GM06990 (cell line): ENCODE data around the gene CDH4.

Experiments
- DNase-seq: peaks from one replicate; pipeline ENCODE4 v3.0.0-alpha.2; 2011; ENCODE audit not compliant: insufficient read length; ENCODE audit errors: extremely low read depth
- H3K27me3 ChIP-seq: replicated peaks from 2 replicates; pipeline ENCODE4 v1.6.0; 2011; ENCODE audit warnings: low read length; ENCODE audit not compliant: control insufficient read depth, insufficient read depth
- H3K36me3 ChIP-seq: 2 replicates; pipeline ENCODE4 v1.5.1; 2011; ENCODE audit warnings: low read length; ENCODE audit not compliant: control insufficient read depth, insufficient read depth
- H3K4me3 ChIP-seq: replicated peaks from 2 replicates; pipeline ENCODE4 v1.5.1; 2011; ENCODE audit warnings: low read depth, mild to moderate bottlenecking, control low read depth, low read length
- TF ChIP-seq, protein P1 (sequence below): IDR thresholded peaks from 2 replicates; pipeline ENCODE4 v1.5.1; 2011; ENCODE audit warnings: low read length, control low read depth, mild to moderate bottlenecking, inconsistent platforms; ENCODE audit not compliant: insufficient read depth, poor library complexity, severe bottlenecking

Gene CDH4

DNA sequence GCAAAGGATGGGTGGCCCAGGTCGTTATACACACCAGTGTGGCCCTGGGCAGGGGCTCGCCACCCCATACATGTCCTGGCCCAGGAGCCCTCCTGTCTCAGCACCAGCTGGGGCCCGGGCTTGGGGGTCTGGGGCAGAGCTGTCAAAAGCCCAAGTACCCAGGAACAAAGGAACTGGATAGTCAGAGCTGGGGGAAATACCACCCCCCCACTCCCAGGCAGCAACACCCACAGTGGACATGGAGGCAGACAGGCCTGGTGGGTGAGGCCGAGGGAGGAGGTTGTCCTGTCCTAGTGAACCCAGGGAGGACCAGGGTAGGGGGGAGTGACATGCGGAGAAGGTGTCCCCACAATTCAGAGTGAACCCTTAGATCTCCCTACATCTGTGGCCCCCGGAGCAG lies 406.5 kb downstream of the CDH4 start:
- DNase-seq = no peak
- TF ChIP-seq, protein P1, sequence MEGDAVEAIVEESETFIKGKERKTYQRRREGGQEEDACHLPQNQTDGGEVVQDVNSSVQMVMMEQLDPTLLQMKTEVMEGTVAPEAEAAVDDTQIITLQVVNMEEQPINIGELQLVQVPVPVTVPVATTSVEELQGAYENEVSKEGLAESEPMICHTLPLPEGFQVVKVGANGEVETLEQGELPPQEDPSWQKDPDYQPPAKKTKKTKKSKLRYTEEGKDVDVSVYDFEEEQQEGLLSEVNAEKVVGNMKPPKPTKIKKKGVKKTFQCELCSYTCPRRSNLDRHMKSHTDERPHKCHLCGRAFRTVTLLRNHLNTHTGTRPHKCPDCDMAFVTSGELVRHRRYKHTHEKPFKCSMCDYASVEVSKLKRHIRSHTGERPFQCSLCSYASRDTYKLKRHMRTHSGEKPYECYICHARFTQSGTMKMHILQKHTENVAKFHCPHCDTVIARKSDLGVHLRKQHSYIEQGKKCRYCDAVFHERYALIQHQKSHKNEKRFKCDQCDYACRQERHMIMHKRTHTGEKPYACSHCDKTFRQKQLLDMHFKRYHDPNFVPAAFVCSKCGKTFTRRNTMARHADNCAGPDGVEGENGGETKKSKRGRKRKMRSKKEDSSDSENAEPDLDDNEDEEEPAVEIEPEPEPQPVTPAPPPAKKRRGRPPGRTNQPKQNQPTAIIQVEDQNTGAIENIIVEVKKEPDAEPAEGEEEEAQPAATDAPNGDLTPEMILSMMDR = no peak
- no peak overlapping the region for H3K4me3 ChIP-seq
- H3K27me3 ChIP-seq = no peaks in the 10 kb centered on the region
- no peaks in the 10 kb centered on the region for H3K36me3 ChIP-seq

DNA sequence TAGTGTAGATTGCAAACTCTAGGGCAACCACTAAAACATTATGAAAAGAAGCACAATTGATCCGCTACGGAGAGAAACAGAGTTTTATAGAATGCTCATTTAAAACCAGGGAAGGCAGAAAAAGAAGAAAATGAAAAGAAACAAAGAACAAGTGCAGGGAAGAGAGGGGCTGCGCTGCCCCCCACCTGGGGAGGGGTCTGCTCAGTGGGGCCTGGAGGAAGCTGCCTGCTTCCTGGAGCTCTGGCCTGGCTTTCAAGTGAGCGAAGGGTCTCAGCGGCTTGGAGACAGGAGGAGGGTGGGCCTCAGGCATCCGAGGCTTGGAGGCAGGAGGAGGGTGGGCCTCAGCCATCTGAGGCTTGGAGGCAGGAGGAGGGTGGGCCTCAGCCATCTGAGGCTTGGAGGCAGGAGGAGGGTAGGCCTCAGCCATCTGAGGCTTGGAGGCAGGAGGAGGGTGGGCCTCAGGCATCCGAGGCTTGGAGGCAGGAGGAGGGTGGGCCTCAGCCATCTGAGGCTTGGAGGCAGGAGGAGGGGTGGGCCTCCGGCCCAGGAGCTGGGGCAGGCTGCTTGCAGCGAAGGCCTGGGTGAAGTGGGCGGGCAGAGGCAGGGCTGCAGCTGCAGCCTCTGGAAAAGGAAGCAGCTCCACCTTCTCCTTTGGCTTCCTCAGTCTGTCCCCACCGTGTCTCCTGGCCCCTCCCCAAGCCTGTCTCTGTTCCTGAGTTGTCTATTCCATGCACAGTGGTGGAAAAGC lies 407.4 kb downstream of the CDH4 start:
- Histone ChIP-seq H3K27me3 (no peaks in the 10 kb centered on the region), H3K36me3 (no peaks in the 10 kb centered on the region), H3K4me3 (no peak overlapping the region)
- no peak for DNase-seq
- TF ChIP-seq, protein P1 = no peak

DNA sequence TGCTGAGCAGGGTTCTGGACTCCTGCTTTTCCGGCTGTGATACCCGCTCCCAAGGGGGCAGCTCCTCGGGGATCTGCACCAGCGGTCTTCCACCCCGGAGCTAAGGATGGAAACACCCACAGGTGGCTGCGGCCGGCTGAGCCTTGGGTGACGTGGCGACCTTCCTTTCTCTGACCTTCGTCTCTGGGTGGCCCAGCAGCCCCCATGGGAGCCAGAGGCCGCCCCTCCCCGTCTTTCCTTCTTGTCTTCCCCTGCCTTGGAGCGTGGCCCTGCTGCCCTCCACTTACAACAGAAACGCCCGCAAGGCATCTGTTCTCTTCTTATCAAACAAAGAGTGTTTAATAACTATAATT lies 407.9 kb downstream of the CDH4 start:
- DNase-seq = no peak

DNA sequence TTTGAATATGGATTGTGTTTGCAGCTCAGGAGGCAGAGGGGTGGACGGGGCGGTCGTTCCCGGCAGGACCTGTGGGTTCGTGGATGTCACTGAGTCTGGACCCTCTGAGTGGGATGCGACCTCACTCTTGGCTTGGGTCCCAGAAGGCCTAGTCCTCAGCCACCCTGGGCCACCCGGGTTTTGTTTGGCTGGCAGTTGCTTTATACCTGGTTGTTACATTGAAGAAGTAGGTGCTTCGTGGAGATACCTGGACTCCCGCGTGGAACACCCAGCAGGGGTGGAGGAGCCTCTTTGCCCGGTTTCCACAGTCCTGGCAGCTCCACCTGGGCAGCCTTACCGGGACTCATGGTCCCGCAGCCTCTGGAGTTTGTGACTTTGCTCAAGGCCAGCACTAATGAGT lies 408.5 kb downstream of the CDH4 start:
- DNase-seq = no peak

More for the DNA sequence above, 407.9 kb downstream of the CDH4 start:
- no peak overlapping the region for H3K4me3 ChIP-seq
- H3K27me3 ChIP-seq = no peaks in the 10 kb centered on the region
- no peaks in the 10 kb centered on the region for H3K36me3 ChIP-seq
- TF ChIP-seq, protein P1 = no peak

DNA sequence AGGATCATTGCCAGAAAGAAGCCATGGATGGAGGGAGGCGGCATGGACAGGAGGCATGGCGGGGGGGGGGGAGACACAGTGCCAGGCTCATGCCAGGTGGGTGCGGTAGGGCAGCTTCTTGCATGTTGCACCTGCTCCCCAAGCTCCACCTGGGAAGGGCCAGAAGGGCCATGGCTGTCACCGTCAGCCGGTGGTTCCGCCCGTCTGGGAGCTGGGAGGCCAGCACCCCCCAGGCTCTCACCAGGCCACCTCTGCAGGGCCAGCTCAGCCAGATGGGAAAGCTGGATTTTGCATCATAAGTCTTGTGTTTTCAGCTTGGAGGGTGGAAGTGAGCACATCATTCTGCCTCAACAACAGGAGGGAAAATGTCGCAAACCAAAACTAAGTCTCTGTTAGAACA lies 409.0 kb downstream of the CDH4 start:
- H3K36me3 ChIP-seq = no peaks in the 10 kb centered on the region
- no peak overlapping the region for H3K4me3 ChIP-seq
- TF ChIP-seq, protein P1 = no peak
- H3K27me3 ChIP-seq = no peaks in the 10 kb centered on the region
- DNase-seq = no peak

More for the DNA sequence above, 408.5 kb downstream of the CDH4 start:
- TF ChIP-seq, protein P1 = no peak
- Histone ChIP-seq H3K36me3 (no peaks in the 10 kb centered on the region), H3K27me3 (no peaks in the 10 kb centered on the region), H3K4me3 (no peak overlapping the region)

DNA sequence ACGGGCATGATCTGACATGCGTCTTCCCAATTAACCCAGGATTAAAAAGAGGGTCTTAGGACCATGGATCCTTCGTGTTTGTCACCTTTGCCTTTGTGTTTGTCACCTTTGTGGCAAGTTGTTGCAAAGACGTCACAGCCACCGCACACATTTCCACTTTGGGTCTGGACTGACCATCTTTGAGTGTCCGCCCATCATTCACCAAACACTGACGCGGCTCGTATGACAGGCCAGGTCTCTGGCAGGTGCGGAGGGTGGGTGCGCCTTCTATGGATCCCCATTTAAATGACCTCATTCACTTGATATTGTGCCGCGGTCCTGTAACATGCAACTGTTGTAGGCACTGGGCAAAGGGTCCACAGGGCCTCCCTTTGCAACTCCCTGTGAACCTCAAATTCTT lies 409.5 kb downstream of the CDH4 start:
- TF ChIP-seq, protein P1 = no peak
- Histone ChIP-seq H3K27me3 (no peaks in the 10 kb centered on the region), H3K4me3 (no peak overlapping the region), H3K36me3 (no peaks in the 10 kb centered on the region)
- no peak for DNase-seq
